ENCODE results near the gene SLC1A7. TPM values are rescaled to one million over a fixed set of nuclear protein-coding genes. Genes with fewer than 3 reads are reported as not detected.

SLC1A7 gene
- total RNA-seq, 1 experiment from 2014 or later = not detected

DNA sequence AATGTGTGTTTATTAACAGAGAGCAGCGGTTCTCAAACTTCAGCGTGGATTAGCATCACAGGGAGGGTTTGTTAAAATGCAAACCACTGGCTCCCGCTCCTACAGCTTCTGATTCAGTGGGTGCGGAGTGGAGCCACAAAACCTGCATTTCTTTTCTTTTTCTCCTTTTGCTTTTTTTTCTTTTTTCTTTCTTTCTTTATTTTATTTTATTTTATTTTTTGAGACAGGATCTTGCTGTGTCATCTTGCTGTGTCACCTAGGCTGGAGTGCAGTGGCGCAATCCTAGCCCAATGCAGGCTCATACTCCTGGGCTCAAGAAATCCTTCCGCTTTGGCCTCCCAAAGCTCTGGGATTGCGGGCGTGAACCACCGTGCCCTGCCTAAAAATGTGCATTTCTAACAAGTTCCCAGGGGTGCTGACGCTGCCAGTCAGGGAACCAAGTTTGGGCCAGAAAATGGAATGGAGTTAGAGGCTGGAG is 20.9 kb upstream of the SLC1A7 start:
- no peaks in the 10 kb centered on the region for H3K4me1 ChIP-seq (ENCODE audit: control insufficient read depth in 1 of 2, insufficient read depth in 2 of 2, low read length in 2 of 2)
- H3K79me2 ChIP-seq (ENCODE audit: insufficient read depth, low read length) = no peaks in the 10 kb centered on the region
- ATAC-seq (no peak), DNase-seq (ENCODE audit: low read depth, low spot score) (no peak)
- intact Hi-C loops (cut with micrococcal nuclease) = no loop called here
- no TSS peak for BruUV-seq (replicated peaks)
- no peaks in the 10 kb centered on the region for H3K27me3 ChIP-seq (ENCODE audit: insufficient read depth, low read length)
- H3K27ac ChIP-seq (ENCODE audit: low read depth, low read length) = no peak overlapping the region
- no peaks in the 10 kb centered on the region for H3K9me3 ChIP-seq (ENCODE audit: control insufficient read depth in 1 of 2, insufficient read depth in 1 of 2, low read depth in 1 of 2, low read length in 2 of 2)
- TF ChIP-seq CEBPB (IDR thresholded peaks at IDR 0.05; ENCODE audit: low read depth) (no peak), JUND (IDR thresholded peaks at IDR 0.05) (no peak), SIN3A (IDR thresholded peaks at IDR 0.05; ENCODE audit: low read depth) (no peak), POLR2AphosphoS5 (IDR thresholded peaks at IDR 0.05; ENCODE audit: low read depth, low read length) (no peak), REST (IDR thresholded peaks at IDR 0.05; ENCODE audit: low read depth) (no peak), YY1 (IDR thresholded peaks at IDR 0.05; ENCODE audit: extremely low read depth, insufficient replicate concordance, low read depth, low read length) (no peak), EZH2 (IDR thresholded peaks at IDR 0.05) (no peak), CBX3 (IDR thresholded peaks at IDR 0.05; ENCODE audit: low read depth) (no peak), FOSL1 (IDR thresholded peaks at IDR 0.05; ENCODE audit: low read depth) (no peak), TCF7L2 (IDR thresholded peaks at IDR 0.05; ENCODE audit: borderline replicate concordance, extremely low read depth, insufficient read depth, insufficient read length) (no peak)
- H3K9ac ChIP-seq (ENCODE audit: low read length) = no peak overlapping the region
- RAD21 ChIA-PET (ENCODE audit: low non-redundant PET in 1 of 2, low total read pairs in 2 of 2, uncharacterized antibody in 2 of 2, unreplicated experiment in 2 of 2) = no interaction called here
- CTCF ChIA-PET = interaction anchor here (1.2 kb wide), 1 partner anchor 19 kb away, joined by 3 read pairs; no protein-coding TSS in a partner anchor
- no peaks in the 10 kb centered on the region for H3K36me3 ChIP-seq (ENCODE audit: control insufficient read depth in 1 of 2, insufficient read depth in 2 of 2, low read length in 2 of 2)
- H3K4me3 ChIP-seq (replicated peaks in 1 of 2; ENCODE audit: low read depth in 1 of 2, low read length in 2 of 2) = no peak overlapping the region
- no peak overlapping the region for H3K4me2 ChIP-seq (ENCODE audit: low read length)
- H2AFZ ChIP-seq (ENCODE audit: low read depth, low read length, poor library complexity, severe bottlenecking) = no peak overlapping the region
- POLR2A ChIA-PET = no interaction called here
- no peaks in the 10 kb centered on the region for H3K9me2 ChIP-seq (ENCODE audit: insufficient read depth)
- no peaks in the 10 kb centered on the region for H4K20me1 ChIP-seq (ENCODE audit: insufficient read depth)

All from HCT116 (cell line).